DOHH2 (cell line): ENCODE results near the gene CAPZA3.

Source experiments
- H3F3A ChIP-seq: fragments of 200-600 bp; sonication (generic), shearing (Covaris generic); 2 replicates; pipeline ENCODE4 v1.6.0; 2016; ENCODE audit warnings: antibody characterized with exemption, mild to moderate bottlenecking; ENCODE audit not compliant: control insufficient read depth, insufficient read depth
- H3K27ac ChIP-seq: fragments of 200-600 bp; sonication (generic); 2 replicates; pipeline ENCODE4 v1.5.1; 2014; ENCODE audit warnings: low read depth, mild to moderate bottlenecking, low read length, moderate library complexity
- H3K27me3 ChIP-seq: fragments of 200-600 bp; sonication (generic); 2 replicates; pipeline ENCODE4 v1.6.1; 2014; ENCODE audit warnings: mild to moderate bottlenecking, low read length, mixed read lengths; ENCODE audit not compliant: control insufficient read depth
- H3K36me3 ChIP-seq: fragments of 200-600 bp; sonication (generic); 2 replicates; pipeline ENCODE4 v1.6.1; 2014; ENCODE audit warnings: mild to moderate bottlenecking, low read length, moderate library complexity, mixed read lengths; ENCODE audit not compliant: control insufficient read depth
- H3K4me1 ChIP-seq: fragments of 200-600 bp; sonication (generic); 2 replicates; pipeline ENCODE4 v1.6.1; 2014; ENCODE audit warnings: mild to moderate bottlenecking, low read length, mixed read lengths; ENCODE audit not compliant: control insufficient read depth
- H3K4me2 ChIP-seq: fragments of 200-600 bp; sonication (generic); 2 replicates; pipeline ENCODE4 v1.6.0; 2014; ENCODE audit warnings: mild to moderate bottlenecking, low read length, moderate library complexity
- H3K4me3 ChIP-seq: fragments of 200-600 bp; sonication (generic); 2 replicates; pipeline ENCODE4 v1.5.1; 2014; ENCODE audit warnings: mild to moderate bottlenecking, low read length, mixed read lengths
- H3K79me2 ChIP-seq: fragments of 200-600 bp; sonication (generic); 2 replicates; pipeline ENCODE4 v1.6.1; 2014; ENCODE audit warnings: mild to moderate bottlenecking, low read length, mixed read lengths; ENCODE audit not compliant: control insufficient read depth
- H3K9me2 ChIP-seq: fragments of 200-600 bp; sonication (generic); replicated peaks from 2 replicates; pipeline ENCODE4 v1.6.1; 2014; ENCODE audit warnings: mild to moderate bottlenecking, low read length, mixed read lengths; ENCODE audit not compliant: control insufficient read depth
- H3K9me3 ChIP-seq: fragments of 200-600 bp; sonication (generic); 2 replicates; pipeline ENCODE4 v1.6.1; 2014; ENCODE audit warnings: antibody characterized with exemption, low read length, mixed read lengths; ENCODE audit not compliant: control insufficient read depth, insufficient read depth
- H4K20me1 ChIP-seq: fragments of 200-600 bp; sonication (generic); 2 replicates; pipeline ENCODE4 v1.6.0; 2014; ENCODE audit warnings: low read depth, mild to moderate bottlenecking, antibody characterized with exemption, low read length, moderate library complexity; ENCODE audit not compliant: control insufficient read depth, insufficient read depth
- EZH2phosphoT487 ChIP-seq: fragments of 200-600 bp; sonication (generic); IDR thresholded peaks from 2 replicates; pipeline ENCODE4 v1.6.1; 2017; ENCODE audit warnings: borderline replicate concordance, mild to moderate bottlenecking, antibody characterized with exemption, low read length, moderate library complexity, mixed read lengths
- TF ChIP-seq, protein P1 (sequence below): fragments of 200-600 bp; sonication (generic); IDR thresholded peaks from one replicate; pipeline ENCODE4 v1.5.1; 2014; ENCODE audit warnings: antibody characterized with exemption, mild to moderate bottlenecking, low read depth, low read length; ENCODE audit not compliant: poor library complexity, severe bottlenecking

Gene CAPZA3

DNA sequence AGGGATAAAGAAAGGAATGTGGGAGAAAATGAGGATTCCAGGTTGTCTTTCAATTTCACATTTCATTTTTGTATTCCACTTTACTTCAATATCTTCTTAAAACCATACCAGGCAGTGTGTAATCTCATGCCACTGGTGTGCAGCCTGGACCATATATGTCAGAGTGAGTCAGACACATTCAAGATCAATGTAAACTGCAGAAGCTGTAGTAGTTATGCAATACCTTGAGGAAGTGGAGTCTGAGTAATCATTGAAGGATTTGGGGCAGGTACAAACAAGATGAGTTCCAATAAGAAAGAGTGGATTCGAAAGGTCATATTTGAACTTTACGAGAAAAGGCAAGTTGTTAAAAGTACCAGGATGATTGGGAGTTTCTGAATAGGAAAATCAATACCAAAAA is 14.2 kb upstream of the CAPZA3 start:
- no peaks in the 10 kb centered on the region for H3K4me1 ChIP-seq
- no peak for TF ChIP-seq EZH2phosphoT487
- TF ChIP-seq, protein P1, sequence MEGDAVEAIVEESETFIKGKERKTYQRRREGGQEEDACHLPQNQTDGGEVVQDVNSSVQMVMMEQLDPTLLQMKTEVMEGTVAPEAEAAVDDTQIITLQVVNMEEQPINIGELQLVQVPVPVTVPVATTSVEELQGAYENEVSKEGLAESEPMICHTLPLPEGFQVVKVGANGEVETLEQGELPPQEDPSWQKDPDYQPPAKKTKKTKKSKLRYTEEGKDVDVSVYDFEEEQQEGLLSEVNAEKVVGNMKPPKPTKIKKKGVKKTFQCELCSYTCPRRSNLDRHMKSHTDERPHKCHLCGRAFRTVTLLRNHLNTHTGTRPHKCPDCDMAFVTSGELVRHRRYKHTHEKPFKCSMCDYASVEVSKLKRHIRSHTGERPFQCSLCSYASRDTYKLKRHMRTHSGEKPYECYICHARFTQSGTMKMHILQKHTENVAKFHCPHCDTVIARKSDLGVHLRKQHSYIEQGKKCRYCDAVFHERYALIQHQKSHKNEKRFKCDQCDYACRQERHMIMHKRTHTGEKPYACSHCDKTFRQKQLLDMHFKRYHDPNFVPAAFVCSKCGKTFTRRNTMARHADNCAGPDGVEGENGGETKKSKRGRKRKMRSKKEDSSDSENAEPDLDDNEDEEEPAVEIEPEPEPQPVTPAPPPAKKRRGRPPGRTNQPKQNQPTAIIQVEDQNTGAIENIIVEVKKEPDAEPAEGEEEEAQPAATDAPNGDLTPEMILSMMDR: no peak
- H3K4me2 ChIP-seq: no peak overlapping the region
- H3K9me2 ChIP-seq: no peaks in the 10 kb centered on the region
- H3K36me3 ChIP-seq: no peaks in the 10 kb centered on the region
- no peaks in the 10 kb centered on the region for H3K27me3 ChIP-seq
- H3K4me3 ChIP-seq: no peak overlapping the region
- H3K9me3 ChIP-seq: no peaks in the 10 kb centered on the region
- H3K79me2 ChIP-seq: no peaks in the 10 kb centered on the region
- H3K27ac ChIP-seq: no peak overlapping the region
- H4K20me1 ChIP-seq: no peaks in the 10 kb centered on the region
- no peaks in the 10 kb centered on the region for H3F3A ChIP-seq

DNA sequence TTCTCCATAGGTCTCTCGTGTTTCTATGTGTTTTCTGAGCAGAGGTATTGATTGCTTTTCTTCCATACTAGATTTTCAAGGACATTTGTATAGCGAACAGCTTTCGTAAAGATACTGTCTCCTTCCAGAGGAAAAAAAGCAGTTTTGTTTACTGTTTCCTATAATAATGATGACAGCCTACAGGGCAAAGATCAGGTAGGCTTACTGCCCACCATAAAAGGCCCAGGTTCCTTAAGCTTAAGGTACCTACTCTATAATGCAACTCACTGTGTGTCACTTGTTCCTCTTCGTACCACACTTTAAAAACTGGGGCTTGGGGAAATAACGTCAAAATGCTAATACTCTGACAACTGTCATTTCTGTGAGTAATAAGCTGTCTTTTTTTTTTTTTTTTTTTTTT is 6.8 kb upstream of the CAPZA3 start:
- no peaks in the 10 kb centered on the region for H3K36me3 ChIP-seq
- H3K4me1 ChIP-seq: no peaks in the 10 kb centered on the region
- H3K27me3 ChIP-seq: no peaks in the 10 kb centered on the region
- TF ChIP-seq, protein P1: no peak
- no peak for TF ChIP-seq EZH2phosphoT487
- no peaks in the 10 kb centered on the region for H3F3A ChIP-seq
- H4K20me1 ChIP-seq: no peaks in the 10 kb centered on the region
- H3K9me3 ChIP-seq: peaks cover 3% of the 10 kb centered on the region; the same call in 1 of the 2 replicates
- no peak overlapping the region for H3K27ac ChIP-seq
- H3K9me2 ChIP-seq: no peaks in the 10 kb centered on the region
- no peak overlapping the region for H3K4me3 ChIP-seq
- no peak overlapping the region for H3K4me2 ChIP-seq
- no peaks in the 10 kb centered on the region for H3K79me2 ChIP-seq

DNA sequence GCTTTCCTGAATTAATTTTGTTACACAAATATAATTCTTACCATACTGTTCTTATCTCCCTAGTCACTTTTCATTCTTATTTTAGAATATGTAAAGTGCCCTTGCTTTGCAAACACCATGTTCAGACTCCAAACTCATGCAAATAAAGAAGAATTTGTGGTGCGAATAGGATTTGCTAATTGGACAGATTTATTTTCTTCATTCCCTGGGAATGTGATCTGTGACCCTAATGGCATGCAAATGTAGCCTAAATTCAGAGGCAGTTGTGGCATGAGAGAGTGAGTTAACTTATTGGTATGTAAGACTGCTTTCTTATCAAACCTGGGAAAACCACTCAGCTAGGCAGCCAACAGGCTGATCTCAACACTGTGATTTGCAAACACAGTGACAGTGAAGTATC is 10.0 kb downstream of the CAPZA3 start:
- Histone ChIP-seq H3K27ac (no peak overlapping the region), H3K4me3 (no peak overlapping the region), H4K20me1 (no peaks in the 10 kb centered on the region), H3K36me3 (no peaks in the 10 kb centered on the region), H3K4me1 (no peaks in the 10 kb centered on the region), H3K4me2 (no peak overlapping the region), H3K27me3 (no peaks in the 10 kb centered on the region), H3F3A (no peaks in the 10 kb centered on the region), H3K9me2 (no peaks in the 10 kb centered on the region), H3K9me3 (no peaks in the 10 kb centered on the region), H3K79me2 (no peaks in the 10 kb centered on the region)
- TF ChIP-seq, protein P1: no peak
- no peak for TF ChIP-seq EZH2phosphoT487

DNA sequence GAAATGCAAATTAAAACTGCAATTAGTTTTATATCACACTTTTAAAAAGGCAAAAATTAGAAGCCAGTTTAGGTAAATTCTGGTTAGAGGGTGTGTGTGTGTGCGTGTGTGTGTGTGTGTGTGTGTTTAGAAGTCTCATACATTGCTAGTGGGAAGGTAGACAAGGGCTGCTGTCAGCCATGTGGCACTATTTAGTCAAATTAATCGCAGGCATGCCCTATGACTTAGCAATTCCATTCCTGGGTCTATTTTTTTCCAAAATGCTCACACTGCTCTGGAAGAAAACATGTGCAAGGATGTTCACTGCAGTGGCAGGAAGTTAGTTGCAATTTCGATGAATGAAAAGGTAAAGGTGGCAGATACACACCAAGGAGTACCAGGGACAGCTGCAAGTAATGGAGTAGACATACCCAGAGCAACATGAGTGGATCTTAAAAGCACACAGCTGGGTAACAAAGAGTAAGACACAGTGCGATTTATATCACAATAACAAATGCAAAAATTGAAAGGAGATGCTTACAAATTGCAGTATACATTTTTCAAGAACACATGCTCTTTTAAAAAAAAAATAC is 11.6 kb downstream of the CAPZA3 start:
- H3K36me3 ChIP-seq: no peaks in the 10 kb centered on the region
- TF ChIP-seq, protein P1: no peak
- TF ChIP-seq EZH2phosphoT487: no peak
- H3K27ac ChIP-seq: no peak overlapping the region

More for the DNA sequence above, 11.6 kb downstream of the CAPZA3 start:
- H4K20me1 ChIP-seq: no peaks in the 10 kb centered on the region
- H3K4me3 ChIP-seq: no peak overlapping the region
- H3F3A ChIP-seq: no peaks in the 10 kb centered on the region
- H3K4me1 ChIP-seq: no peaks in the 10 kb centered on the region
- no peaks in the 10 kb centered on the region for H3K27me3 ChIP-seq
- no peak overlapping the region for H3K4me2 ChIP-seq
- H3K9me3 ChIP-seq: no peaks in the 10 kb centered on the region
- H3K79me2 ChIP-seq: no peaks in the 10 kb centered on the region
- no peaks in the 10 kb centered on the region for H3K9me2 ChIP-seq
